ENCODE data around the gene TBC1D1.

Gene TBC1D1

GRCh38 chr4:38086151-38086848 lies 195.4 kb downstream of the TBC1D1 start:
- DNase-seq, result no peak

GRCh38 chr4:38086849-38087226 lies 196.0 kb downstream of the TBC1D1 start:
- DNase-seq, result no peak

GRCh38 chr4:38088321-38088720 lies 197.4 kb downstream of the TBC1D1 start:
- no peak for DNase-seq

GRCh38 chr4:38089961-38090360 lies 199.1 kb downstream of the TBC1D1 start:
- DNase-seq, result no peak

GRCh38 chr4:38090455-38091246 lies 199.8 kb downstream of the TBC1D1 start:
- DNase-seq, result no peak

GRCh38 chr4:38091636-38092035 lies 200.8 kb downstream of the TBC1D1 start:
- no peak for DNase-seq

- no peak for DNase-seq
Measured at GRCh38 chr4:38092701-38093100, 201.8 kb downstream of the TBC1D1 start.

GRCh38 chr4:38094419-38094818 lies 203.5 kb downstream of the TBC1D1 start:
- DNase-seq, result no peak

GRCh38 chr4:38095691-38096090 lies 204.8 kb downstream of the TBC1D1 start:
- no peak for DNase-seq

GRCh38 chr4:38097818-38098217 lies 206.9 kb downstream of the TBC1D1 start:
- DNase-seq, result no peak

- no peak for DNase-seq
Measured at GRCh38 chr4:38099020-38099600, 208.2 kb downstream of the TBC1D1 start.

- DNase-seq, result no peak
Measured at GRCh38 chr4:38099908-38100407, 209.1 kb downstream of the TBC1D1 start.

GRCh38 chr4:38100474-38101255 lies 209.8 kb downstream of the TBC1D1 start:
- no peak for DNase-seq

GRCh38 chr4:38101563-38101962 lies 210.7 kb downstream of the TBC1D1 start:
- no peak for DNase-seq

- no peak for DNase-seq
Measured at GRCh38 chr4:38102957-38103588, 212.2 kb downstream of the TBC1D1 start.

GRCh38 chr4:38105475-38106220 lies 214.8 kb downstream of the TBC1D1 start:
- DNase-seq, result no peak

- no peak for DNase-seq
Measured at GRCh38 chr4:38106311-38106710, 215.4 kb downstream of the TBC1D1 start.

- no peak for DNase-seq
Measured at GRCh38 chr4:38106886-38107514, 216.1 kb downstream of the TBC1D1 start.

GRCh38 chr4:38107818-38108217 lies 216.9 kb downstream of the TBC1D1 start:
- no peak for DNase-seq

GRCh38 chr4:38109370-38109769 lies 218.5 kb downstream of the TBC1D1 start:
- DNase-seq, result no peak

GRCh38 chr4:38109896-38110295 lies 219.0 kb downstream of the TBC1D1 start:
- DNase-seq, result no peak

Measured in NCI-H1417 treated with DMSO at 0.1 percent for 48 hours (cell line).